Measurements from ENCODE around the gene PUS10. TPM values are rescaled to one million over a fixed set of nuclear protein-coding genes. Genes with fewer than 3 reads are reported as not detected.
"Not testable (repeated sequence)": the region's sequence is repeated elsewhere in the genome, so short reads cannot be mapped to it uniquely, and the experiment has no call there.

Gene PUS10
- total RNA-seq, 2 donors from 2014 or later, result 3.6 to 15.6 TPM

GRCh38 chr2:60939622-60940021 is 78.4 kb downstream of the PUS10 start:
- no peaks in the 10 kb centered on the region for H3K36me3 ChIP-seq (replicated peaks in 1 of 2; ENCODE audit: insufficient read depth in 1 of 2, low read depth in 2 of 2)
- no peak for ATAC-seq
- H3K9me3 ChIP-seq, result no peaks in the 10 kb centered on the region
- TF ChIP-seq CTCF (IDR thresholded peaks at IDR 0.05) (no peak), POLR2A (IDR thresholded peaks at IDR 0.05) (no peak)
- no peak overlapping the region for H3K27ac ChIP-seq
- H3K4me1 ChIP-seq, result no peaks in the 10 kb centered on the region
- H3K27me3 ChIP-seq, result no peaks in the 10 kb centered on the region
- no peak for DNase-seq
- intact Hi-C loops (cut with DNase I), result no loop called here
- 64 to 82% methylated on average over 2 of the region's 2 CpGs for WGBS, 2 donors
- H3K4me3 ChIP-seq, result no peak overlapping the region

- Histone ChIP-seq H3K27ac (no peak overlapping the region), H3K9me3 (no peaks in the 10 kb centered on the region), H3K27me3 (no peaks in the 10 kb centered on the region), H3K4me3 (no peak overlapping the region), H3K4me1 (no peaks in the 10 kb centered on the region), H3K36me3 (replicated peaks in 1 of 2; ENCODE audit: insufficient read depth in 1 of 2, low read depth in 2 of 2) (no peaks in the 10 kb centered on the region)
- intact Hi-C loops (cut with DNase I), result no loop called here
- WGBS, 2 donors, result 97 to 98% methylated on average over 7 of the region's 7 CpGs
- TF ChIP-seq CTCF (IDR thresholded peaks at IDR 0.05), result no peak
- TF ChIP-seq POLR2A (IDR thresholded peaks at IDR 0.05), result no peak
- DNase-seq, result no peak
- ATAC-seq, result no peak
Measured at GRCh38 chr2:60938301-60938700, 79.8 kb downstream of the PUS10 start.

- WGBS, 2 donors, result 82 to 86% methylated on average over 5 of the region's 5 CpGs
Measured at GRCh38 chr2:60936757-60937156, 81.3 kb downstream of the PUS10 start.

GRCh38 chr2:60934165-60934722 is 83.8 kb downstream of the PUS10 start:
- H3K27ac ChIP-seq, result peak overlapping the region in 1 of 4 donors; percentile 13
- no peaks in the 10 kb centered on the region for H3K4me1 ChIP-seq
- no peak for ATAC-seq
- DNase-seq, result no peak
- no peaks in the 10 kb centered on the region for H3K9me3 ChIP-seq
- peaks cover 0 to 2% of the 10 kb centered on the region in 2 donors for H3K36me3 ChIP-seq (replicated peaks in 1 of 2; ENCODE audit: insufficient read depth in 1 of 2, low read depth in 2 of 2)
- no peak for TF ChIP-seq POLR2A (IDR thresholded peaks at IDR 0.05)
- TF ChIP-seq CTCF (IDR thresholded peaks at IDR 0.05), result no peak
- H3K4me3 ChIP-seq, result no peak overlapping the region
- intact Hi-C loops (cut with DNase I), result no loop called here
- 81% methylated on average over 2 of the region's 2 CpGs for WGBS, 2 donors
- no peaks in the 10 kb centered on the region for H3K27me3 ChIP-seq

More at GRCh38 chr2:60936757-60937156, 81.3 kb downstream of the PUS10 start:
- H3K27ac ChIP-seq, result no peak overlapping the region
- intact Hi-C loops (cut with DNase I), result no loop called here
- H3K9me3 ChIP-seq, result no peaks in the 10 kb centered on the region
- no peak for DNase-seq
- H3K27me3 ChIP-seq, result no peaks in the 10 kb centered on the region
- H3K4me3 ChIP-seq, result no peak overlapping the region
- no peak for ATAC-seq
- TF ChIP-seq CTCF (IDR thresholded peaks at IDR 0.05), result no peak
- no peak for TF ChIP-seq POLR2A (IDR thresholded peaks at IDR 0.05)
- H3K36me3 ChIP-seq (replicated peaks in 1 of 2; ENCODE audit: insufficient read depth in 1 of 2, low read depth in 2 of 2), result peaks cover 0 to 2% of the 10 kb centered on the region in 2 donors
- no peaks in the 10 kb centered on the region for H3K4me1 ChIP-seq

GRCh38 chr2:60932954-60933353 is 85.1 kb downstream of the PUS10 start:
- TF ChIP-seq POLR2A (IDR thresholded peaks at IDR 0.05) (no peak), CTCF (IDR thresholded peaks at IDR 0.05) (no peak)
- Histone ChIP-seq H3K4me3 (no peak overlapping the region), H3K27me3 (no peaks in the 10 kb centered on the region), H3K36me3 (replicated peaks in 1 of 2; ENCODE audit: insufficient read depth in 1 of 2, low read depth in 2 of 2) (peaks cover 0 to 2% of the 10 kb centered on the region in 2 donors), H3K27ac (no peak overlapping the region), H3K4me1 (no peaks in the 10 kb centered on the region), H3K9me3 (no peaks in the 10 kb centered on the region)
- 93 to 96% methylated on average over 3 of the region's 3 CpGs for WGBS, 2 donors
- ATAC-seq, result no peak
- intact Hi-C loops (cut with DNase I), result no loop called here
- DNase-seq, result no peak

- ATAC-seq; DNase-seq; H3K4me3 ChIP-seq; H3K27ac ChIP-seq; H3K27me3 ChIP-seq; H3K4me1 ChIP-seq; intact Hi-C loops (cut with DNase I); H3K36me3 ChIP-seq (replicated peaks in 1 of 2; ENCODE audit: insufficient read depth in 1 of 2, low read depth in 2 of 2); H3K9me3 ChIP-seq: not testable (repeated sequence)
- 97 to 99% methylated on average over 5 of the region's 5 CpGs for WGBS, 2 donors
Measured at GRCh38 chr2:60932061-60932460, 86.0 kb downstream of the PUS10 start.

Measured in body of pancreas (tissue), 4 donors.